H9 (cell line): ENCODE data around the gene DMTF1. TPM values are rescaled to one million over a fixed set of nuclear protein-coding genes. Genes with fewer than 3 reads are reported as not detected.

ENCODE experiments used
- DNase-seq: peaks from one replicate; pipeline ENCODE4 v3.0.0-alpha.2; 2017
- H2AFZ ChIP-seq: one replicate; pipeline ENCODE4 v1.6.1; 2013; ENCODE audit warnings: mild to moderate bottlenecking, low read length, control low read depth, moderate library complexity
- H2AK5ac ChIP-seq: 2 replicates; pipeline ENCODE4 v1.6.1; 2013; ENCODE audit warnings: low read length, control low read depth, mixed read lengths; ENCODE audit not compliant: insufficient read length
- H2BK120ac ChIP-seq: one replicate; pipeline ENCODE4 v1.6.1; 2013; ENCODE audit warnings: low read depth, mild to moderate bottlenecking, low read length, control low read depth, inconsistent platforms; ENCODE audit not compliant: poor library complexity, severe bottlenecking
- H2BK12ac ChIP-seq: 2 replicates; pipeline ENCODE4 v1.6.1; 2013; ENCODE audit warnings: low read length, control low read depth, mixed read lengths, low read depth; ENCODE audit not compliant: insufficient read length
- H2BK15ac ChIP-seq: 2 replicates; pipeline ENCODE4 v1.6.1; 2013; ENCODE audit warnings: low read depth, low read length, control low read depth
- H2BK20ac ChIP-seq: one replicate; pipeline ENCODE4 v1.6.1; 2013; ENCODE audit warnings: low read depth, mild to moderate bottlenecking, low read length, control low read depth, inconsistent platforms; ENCODE audit not compliant: poor library complexity, severe bottlenecking
- H2BK5ac ChIP-seq: 2 replicates; pipeline ENCODE4 v1.6.1; 2013; ENCODE audit warnings: low read length, control low read depth, mixed read lengths; ENCODE audit not compliant: insufficient read length
- H3K14ac ChIP-seq: 2 replicates; pipeline ENCODE4 v1.6.1; 2013; ENCODE audit warnings: low read length, control low read depth; ENCODE audit not compliant: insufficient read depth
- H3K18ac ChIP-seq: 2 replicates; pipeline ENCODE4 v1.6.1; 2013; ENCODE audit warnings: low read depth, mild to moderate bottlenecking, mixed read lengths, low read length, control low read depth; ENCODE audit not compliant: insufficient read length
- H3K23ac ChIP-seq: 2 replicates; pipeline ENCODE4 v1.6.1; 2013; ENCODE audit warnings: low read length, control low read depth, mixed read lengths, low read depth; ENCODE audit not compliant: insufficient read length
- H3K23me2 ChIP-seq: 2 replicates; pipeline ENCODE4 v1.6.1; 2013; ENCODE audit warnings: low read depth, mild to moderate bottlenecking, mixed read lengths, low read length, control low read depth; ENCODE audit not compliant: insufficient read length, poor library complexity, severe bottlenecking
- H3K27ac ChIP-seq: 2 replicates; pipeline ENCODE4 v1.5.1; 2013; ENCODE audit warnings: low read length, control low read depth, mixed read lengths, low read depth; ENCODE audit not compliant: insufficient read length
- H3K27me3 ChIP-seq: 2 replicates; pipeline ENCODE4 v1.6.1; 2013; ENCODE audit warnings: low read length, control low read depth, inconsistent platforms; ENCODE audit not compliant: insufficient read depth
- H3K4ac ChIP-seq: 2 replicates; pipeline ENCODE4 v1.6.1; 2013; ENCODE audit warnings: low read depth, mild to moderate bottlenecking, control low read depth, inconsistent platforms, low read length, moderate library complexity
- H3K4me1 ChIP-seq: 2 replicates; pipeline ENCODE4 v1.6.1; 2013; ENCODE audit warnings: low read length, control low read depth, inconsistent platforms; ENCODE audit not compliant: insufficient read depth
- H3K4me2 ChIP-seq: 2 replicates; pipeline ENCODE4 v1.6.1; 2013; ENCODE audit warnings: low read length, control low read depth, mixed read lengths; ENCODE audit not compliant: insufficient read length, insufficient read depth
- H3K56ac ChIP-seq: 2 replicates; pipeline ENCODE4 v1.6.1; 2013; ENCODE audit warnings: low read depth, mild to moderate bottlenecking, mixed read lengths, low read length, control low read depth; ENCODE audit not compliant: insufficient read length
- H3K79me1 ChIP-seq: 2 replicates; pipeline ENCODE4 v1.6.1; 2013; ENCODE audit warnings: low read depth, mild to moderate bottlenecking, moderate library complexity, low read length, control low read depth, inconsistent platforms; ENCODE audit not compliant: insufficient read depth, poor library complexity, severe bottlenecking
- H3K79me2 ChIP-seq: 2 replicates; pipeline ENCODE4 v1.6.1; 2013; ENCODE audit warnings: low read length, control low read depth, inconsistent platforms; ENCODE audit not compliant: insufficient read depth
- H3K9ac ChIP-seq: 2 replicates; pipeline ENCODE4 v1.6.1; 2013; ENCODE audit warnings: low read length, control low read depth, mixed read lengths; ENCODE audit not compliant: insufficient read length; ENCODE audit errors: extremely low read depth
- H3K9me3 ChIP-seq: one replicate; pipeline ENCODE4 v1.6.1; 2013; ENCODE audit warnings: low read depth, low read length, inconsistent platforms; ENCODE audit not compliant: control insufficient read depth
- H3T11ph ChIP-seq: one replicate; pipeline ENCODE4 v1.6.1; 2013; ENCODE audit warnings: mild to moderate bottlenecking, low read length, control low read depth, inconsistent platforms
- H4K20me1 ChIP-seq: one replicate; pipeline ENCODE4 v1.6.1; 2013; ENCODE audit not compliant: control insufficient read depth, insufficient read length, insufficient read depth
- H4K5ac ChIP-seq: 2 replicates; pipeline ENCODE4 v1.6.1; 2013; ENCODE audit warnings: low read depth, mild to moderate bottlenecking, mixed read lengths, low read length, control low read depth; ENCODE audit not compliant: insufficient read length
- H4K8ac ChIP-seq: replicated peaks from 2 replicates; pipeline ENCODE4 v1.6.1; 2013; ENCODE audit warnings: low read length, control low read depth, mixed read lengths, low read depth; ENCODE audit not compliant: insufficient read length
- H4K91ac ChIP-seq: 2 replicates; pipeline ENCODE4 v1.6.1; 2013; ENCODE audit warnings: low read depth, mild to moderate bottlenecking, moderate library complexity, mixed read lengths, low read length, control low read depth; ENCODE audit not compliant: insufficient read length
- H3K27ac Mint-ChIP-seq, 3 experiments: 2 replicates in 2 of 3; 3 replicates in 1 of 3; pipeline ENCODE4 v1.8.0; 2020 to 2021; ENCODE audit warnings: mixed read lengths in 3 of 3, mild to moderate bottlenecking in 1 of 3, moderate library complexity in 1 of 3
- H3K27me3 Mint-ChIP-seq: 2 replicates; pipeline ENCODE4 v1.8.0; 2021; ENCODE audit warnings: low read depth, mild to moderate bottlenecking, moderate library complexity, mixed read lengths
- H3K36me3 Mint-ChIP-seq, 3 experiments: 2 replicates in 2 of 3; 3 replicates in 1 of 3; pipeline ENCODE4 v1.8.0; 2020 to 2021; ENCODE audit warnings: low read depth in 3 of 3, mixed read lengths in 3 of 3; ENCODE audit not compliant: insufficient read depth in 1 of 3
- H3K4me1 Mint-ChIP-seq, 2 experiments: 2 replicates each; pipeline ENCODE4 v1.8.0; 2020; ENCODE audit warnings: mixed read lengths in 2 of 2
- H3K4me3 Mint-ChIP-seq, 2 experiments: 2 replicates in 1 of 2; 3 replicates in 1 of 2; pipeline ENCODE4 v1.8.0; 2020 to 2021; ENCODE audit warnings: mild to moderate bottlenecking in 2 of 2, mixed read lengths in 2 of 2, moderate library complexity in 1 of 2
- H3K9me3 Mint-ChIP-seq, 2 experiments: 2 replicates in 1 of 2; 3 replicates in 1 of 2; pipeline ENCODE4 v1.8.0; 2020; ENCODE audit warnings: mild to moderate bottlenecking in 2 of 2, mixed read lengths in 2 of 2, moderate library complexity in 1 of 2
- WGBS: extraction: QIAGEN DNeasy Blood & Tissue Kit; methylation state at CpG from one replicate; pipeline ENCODE4 v1.1.7; 2013; ENCODE audit warnings: missing lambda C conversion rate, low lambda C conversion rate, mixed read lengths; ENCODE audit not compliant: insufficient read length; ENCODE audit errors: extremely low coverage; 5-methylcytosine and 5-hydroxymethylcytosine counted together
- total RNA-seq: library from RNA; stranded (reverse); gene quantifications from 2 replicates; pipeline ENCODE4 v1.2.1, GENCODE V29; 2021
- TF ChIP-seq, protein P1 (sequence below): fragments of 200-600 bp; sonication (generic); conservative IDR thresholded peaks from 3 replicates; pipeline ENCODE4 v1.8.0; 2021; ENCODE audit warnings: antibody characterized with exemption, mild to moderate bottlenecking

Gene DMTF1
- total RNA-seq, 1 experiment from 2014 or later: 111 TPM

DNA sequence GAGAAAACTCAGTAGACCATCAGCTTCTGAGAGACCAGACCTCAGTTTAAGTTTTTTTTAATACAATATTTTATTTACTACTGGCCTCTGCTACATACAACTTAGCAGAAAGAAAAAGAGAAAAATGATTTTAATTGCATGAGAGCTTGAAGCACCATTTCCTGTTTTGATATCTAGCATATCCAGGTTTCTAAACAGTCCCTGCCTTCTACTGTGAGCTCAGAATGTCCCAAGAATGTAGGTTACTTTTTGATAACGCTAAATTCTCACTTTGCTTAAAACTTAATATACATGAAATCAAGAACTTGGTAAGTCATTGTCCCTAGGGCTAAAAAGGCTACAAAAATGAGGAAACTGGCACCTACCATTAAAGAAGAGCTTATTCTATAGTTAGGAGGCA, 60.2 kb downstream of the DMTF1 start:
- Histone ChIP-seq H4K91ac (no peak overlapping the region), H3K79me1 (peaks cover 6% of the 10 kb centered on the region), H3K9me3 (peaks cover 4% of the 10 kb centered on the region), H4K5ac (no peak overlapping the region), H3K9ac (no peak overlapping the region), H4K20me1 (no peaks in the 10 kb centered on the region), H3K18ac (no peak overlapping the region), H3T11ph (no peak overlapping the region), H2BK5ac (no peak overlapping the region), H2AFZ (no peak overlapping the region), H2BK12ac (no peak overlapping the region), H3K14ac (no peak overlapping the region), H2BK15ac (no peak overlapping the region), H3K79me2 (peaks cover 4% of the 10 kb centered on the region; the same call in 1 of the 2 replicates), H3K23ac (no peak overlapping the region), H3K56ac (no peak overlapping the region), H2AK5ac (no peak overlapping the region), H3K23me2 (no peaks in the 10 kb centered on the region), H2BK20ac (no peak overlapping the region), H2BK120ac (no peak overlapping the region), H3K4me1 (no peaks in the 10 kb centered on the region), H3K27ac (no peak overlapping the region), H3K4me2 (no peak overlapping the region), H3K27me3 (no peaks in the 10 kb centered on the region), H3K4ac (no peak overlapping the region), H4K8ac (no peak overlapping the region)
- DNase-seq: no peak
- Mint-ChIP-seq H3K27ac (no peak overlapping the region), H3K4me1 (peaks cover 7 to 11% of the 10 kb centered on the region in 2 experiments), H3K9me3 (peaks cover 10 to 11% of the 10 kb centered on the region in 2 experiments; a peak in 4 of 5 replicates), H3K36me3 (peaks cover 27 to 43% (median 36%) of the 10 kb centered on the region in 3 experiments), H3K27me3 (no peaks in the 10 kb centered on the region), H3K4me3 (no peak overlapping the region)
- WGBS: no CpG with 5 or more reads among the region's 1 CpG
- TF ChIP-seq, protein P1, sequence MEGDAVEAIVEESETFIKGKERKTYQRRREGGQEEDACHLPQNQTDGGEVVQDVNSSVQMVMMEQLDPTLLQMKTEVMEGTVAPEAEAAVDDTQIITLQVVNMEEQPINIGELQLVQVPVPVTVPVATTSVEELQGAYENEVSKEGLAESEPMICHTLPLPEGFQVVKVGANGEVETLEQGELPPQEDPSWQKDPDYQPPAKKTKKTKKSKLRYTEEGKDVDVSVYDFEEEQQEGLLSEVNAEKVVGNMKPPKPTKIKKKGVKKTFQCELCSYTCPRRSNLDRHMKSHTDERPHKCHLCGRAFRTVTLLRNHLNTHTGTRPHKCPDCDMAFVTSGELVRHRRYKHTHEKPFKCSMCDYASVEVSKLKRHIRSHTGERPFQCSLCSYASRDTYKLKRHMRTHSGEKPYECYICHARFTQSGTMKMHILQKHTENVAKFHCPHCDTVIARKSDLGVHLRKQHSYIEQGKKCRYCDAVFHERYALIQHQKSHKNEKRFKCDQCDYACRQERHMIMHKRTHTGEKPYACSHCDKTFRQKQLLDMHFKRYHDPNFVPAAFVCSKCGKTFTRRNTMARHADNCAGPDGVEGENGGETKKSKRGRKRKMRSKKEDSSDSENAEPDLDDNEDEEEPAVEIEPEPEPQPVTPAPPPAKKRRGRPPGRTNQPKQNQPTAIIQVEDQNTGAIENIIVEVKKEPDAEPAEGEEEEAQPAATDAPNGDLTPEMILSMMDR: no peak
